Kidney capillary endothelial cell (primary cell): ENCODE data around the gene CHRD.

Source experiments
- DNase-seq: peaks from one replicate; pipeline ENCODE4 v3.0.0-alpha.2; 2018; ENCODE audit warnings: low spot score

CHRD gene

GRCh38 chr3:184382326-184383032 is 2.6 kb downstream of the CHRD start:
- DNase-seq = no peak

DNA sequence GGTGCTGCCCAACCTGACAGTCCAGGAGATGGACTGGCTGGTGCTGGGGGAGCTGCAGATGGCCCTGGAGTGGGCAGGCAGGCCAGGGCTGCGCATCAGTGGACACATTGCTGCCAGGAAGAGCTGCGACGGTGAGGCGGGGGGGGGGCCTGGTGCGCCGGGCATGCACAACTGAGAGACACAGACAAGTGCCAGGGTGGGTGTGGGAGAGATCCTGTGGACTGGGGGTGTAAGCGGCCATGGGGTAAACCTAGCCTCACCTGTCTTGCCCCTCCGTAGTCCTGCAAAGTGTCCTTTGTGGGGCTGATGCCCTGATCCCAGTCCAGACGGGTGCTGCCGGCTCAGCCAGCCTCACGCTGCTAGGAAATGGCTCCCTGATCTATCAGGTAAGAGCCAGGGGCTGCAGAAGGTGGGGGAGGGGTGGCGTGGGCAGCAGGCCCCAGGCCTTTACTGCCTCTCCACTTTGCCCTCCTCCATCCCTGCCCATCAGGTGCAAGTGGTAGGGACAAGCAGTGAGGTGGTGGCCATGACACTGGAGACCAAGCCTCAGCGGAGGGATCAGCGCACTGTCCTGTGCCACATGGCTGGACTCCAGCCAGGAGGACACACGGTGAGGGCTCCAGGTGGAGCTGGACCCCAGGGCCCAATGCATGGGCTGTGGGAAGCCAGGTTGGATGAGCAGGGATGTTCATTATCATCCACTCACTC is 3.3 kb downstream of the CHRD start:
- no peak for DNase-seq

DNA sequence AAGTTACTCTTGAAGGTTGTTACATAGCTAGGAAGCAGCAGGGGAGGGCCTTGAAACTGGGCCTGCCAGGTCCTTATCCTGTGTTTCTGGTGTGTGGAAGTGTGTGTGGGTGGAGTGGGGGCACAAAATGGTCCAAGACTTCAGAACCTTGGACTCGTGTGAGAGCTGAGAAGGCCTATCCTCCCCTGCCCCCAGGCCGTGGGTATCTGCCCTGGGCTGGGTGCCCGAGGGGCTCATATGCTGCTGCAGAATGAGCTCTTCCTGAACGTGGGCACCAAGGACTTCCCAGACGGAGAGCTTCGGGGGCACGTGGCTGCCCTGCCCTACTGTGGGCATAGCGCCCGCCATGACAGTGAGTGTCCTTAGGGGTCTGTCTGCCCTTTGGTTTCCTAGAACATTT is 4.5 kb downstream of the CHRD start:
- no peak for DNase-seq

- DNase-seq = no peak
These were observed 5.1 kb downstream of the CHRD start for GRCh38 chr3:184384856-184385422.

GRCh38 chr3:184386047-184386806 is 6.4 kb downstream of the CHRD start:
- DNase-seq = no peak

- no peak for DNase-seq
These were observed 7.4 kb downstream of the CHRD start for GRCh38 chr3:184387174-184387714.

DNA sequence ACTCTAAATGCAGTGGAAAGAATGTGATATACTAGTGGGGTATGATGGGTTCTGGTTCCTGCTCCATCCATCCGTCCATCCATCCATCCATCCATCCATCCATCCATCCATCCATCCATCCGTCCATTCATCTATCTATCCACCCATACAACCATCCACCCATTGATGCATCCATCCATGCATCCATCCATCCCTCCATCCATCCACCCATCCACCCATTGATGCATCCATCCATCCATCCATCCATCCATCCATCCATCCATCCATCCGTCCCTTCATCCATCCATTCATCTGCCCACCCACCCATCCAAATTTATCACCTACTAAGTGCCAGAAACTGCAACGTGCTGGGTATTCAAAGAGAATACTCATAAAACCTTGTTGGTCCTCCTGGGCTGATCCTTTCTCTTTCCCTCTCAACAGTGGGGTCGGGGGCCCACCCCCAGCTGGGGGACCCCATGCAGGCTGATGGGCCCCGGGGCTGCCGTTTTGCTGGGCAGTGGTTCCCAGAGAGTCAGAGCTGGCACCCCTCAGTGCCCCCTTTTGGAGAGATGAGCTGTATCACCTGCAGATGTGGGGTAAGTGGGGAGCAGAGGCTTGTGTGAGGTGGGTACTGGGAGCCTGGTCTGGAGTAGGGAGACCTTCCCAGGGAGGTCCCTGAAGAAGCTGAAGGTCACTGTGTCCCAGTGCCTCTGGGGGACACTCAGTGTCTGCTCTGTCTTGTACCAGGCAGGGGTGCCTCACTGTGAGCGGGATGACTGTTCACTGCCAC is 8.5 kb downstream of the CHRD start:
- no peak for DNase-seq

DNA sequence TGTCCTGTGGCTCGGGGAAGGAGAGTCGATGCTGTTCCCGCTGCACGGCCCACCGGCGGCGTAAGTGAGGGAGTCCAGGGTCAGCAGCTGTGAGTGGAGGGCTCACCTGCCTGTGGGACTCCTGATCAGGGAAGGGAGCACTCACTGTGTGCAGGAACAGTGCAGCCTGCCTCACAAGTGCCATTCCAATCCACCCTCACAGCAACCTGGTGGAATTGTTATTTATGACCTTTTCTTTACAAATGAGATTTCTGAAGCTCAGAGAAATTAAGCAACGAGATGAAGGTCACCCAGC is 9.0 kb downstream of the CHRD start:
- DNase-seq = no peak

GRCh38 chr3:184389384-184389783 is 9.5 kb downstream of the CHRD start:
- no peak for DNase-seq

DNA sequence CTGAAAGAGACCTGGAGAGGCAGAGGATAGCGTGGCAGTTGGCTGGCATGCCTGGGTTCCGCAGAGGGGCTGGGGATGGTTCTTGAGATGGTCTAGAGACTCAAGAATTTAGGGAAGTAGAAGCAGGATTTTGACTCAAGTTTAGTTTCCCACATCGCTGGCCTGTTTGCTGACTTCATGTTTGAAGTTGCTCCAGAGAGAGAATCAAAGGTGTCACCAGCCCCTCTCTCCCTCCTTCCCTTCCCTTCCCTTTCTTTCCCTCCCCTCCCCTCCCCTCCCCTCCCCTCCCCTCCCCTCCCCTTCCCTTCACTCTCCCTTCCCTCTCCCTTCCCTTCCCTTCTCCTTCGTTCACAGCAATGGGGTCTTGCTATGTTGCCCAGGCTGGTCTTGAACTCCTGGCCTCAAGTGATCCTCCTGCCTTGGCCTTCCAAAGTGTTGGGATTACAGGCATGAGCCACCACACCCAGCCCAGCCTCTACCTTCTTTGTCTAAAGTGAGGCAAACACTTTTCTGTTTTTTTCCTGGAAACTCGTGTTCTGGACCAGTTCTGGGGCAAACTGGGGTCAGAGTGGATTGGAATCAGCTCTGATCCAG is 10.2 kb downstream of the CHRD start:
- DNase-seq = no peak

DNA sequence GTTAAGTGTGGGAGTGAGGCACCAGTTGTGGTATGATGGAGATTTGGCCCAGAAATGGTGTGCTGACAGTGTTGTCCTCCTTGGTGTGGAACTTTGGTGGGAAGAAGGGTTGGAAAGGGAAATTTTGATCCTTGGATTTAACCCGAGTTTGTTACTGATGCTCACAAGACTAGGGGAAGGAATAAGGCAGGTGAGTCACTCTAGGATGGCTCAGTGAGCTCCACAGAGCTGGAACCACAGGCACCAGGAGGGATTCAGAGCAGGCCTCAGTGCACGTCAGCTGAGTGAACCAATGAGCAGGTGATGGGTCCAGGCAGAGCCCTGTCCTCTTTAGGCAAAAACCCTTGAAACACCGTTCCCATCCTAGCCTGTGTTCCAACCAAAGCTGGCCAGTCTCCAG is 11.4 kb downstream of the CHRD start:
- no peak for DNase-seq

DNA sequence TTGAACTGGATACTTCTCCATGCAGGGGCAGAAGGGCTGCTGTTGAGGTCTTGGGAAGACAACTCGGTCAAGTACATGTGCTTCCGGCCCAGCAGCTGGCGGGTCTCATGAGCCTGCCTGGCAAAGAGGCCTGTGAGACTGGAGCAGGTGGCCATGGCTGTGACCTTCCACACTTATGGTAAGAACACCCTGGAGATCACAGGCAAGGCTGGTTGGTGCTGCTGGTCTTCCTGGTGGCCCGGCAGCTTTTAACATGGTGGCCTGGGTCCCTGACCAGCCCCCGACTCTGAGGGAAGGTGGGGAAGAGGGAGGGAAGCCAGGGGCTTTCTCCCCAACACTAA is 15.4 kb downstream of the CHRD start:
- DNase-seq = no peak

DNA sequence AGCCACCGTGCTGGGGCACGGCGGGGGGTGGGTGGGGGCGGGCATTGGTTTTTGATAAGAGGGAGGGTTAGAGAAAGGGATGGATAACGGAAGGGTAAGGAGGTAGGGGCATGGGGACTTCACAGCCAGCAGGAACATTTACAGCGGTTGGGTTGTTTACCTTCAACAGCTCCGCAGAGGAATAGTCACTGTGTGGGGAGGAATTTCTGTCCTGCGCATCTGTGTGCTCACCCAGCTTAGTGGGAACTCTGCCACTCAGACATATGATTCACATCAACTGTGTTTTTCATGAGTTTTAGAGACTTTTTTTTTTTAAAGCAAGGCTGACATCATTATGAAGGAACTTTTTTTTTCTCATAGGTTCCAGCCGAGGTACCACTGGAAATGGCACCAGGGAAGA is 19.6 kb downstream of the CHRD start:
- no peak for DNase-seq

GRCh38 chr3:184405075-184406030 is 25.5 kb downstream of the CHRD start:
- DNase-seq = no peak

- no peak for DNase-seq
These were observed 29.6 kb downstream of the CHRD start for GRCh38 chr3:184409331-184409926.

DNA sequence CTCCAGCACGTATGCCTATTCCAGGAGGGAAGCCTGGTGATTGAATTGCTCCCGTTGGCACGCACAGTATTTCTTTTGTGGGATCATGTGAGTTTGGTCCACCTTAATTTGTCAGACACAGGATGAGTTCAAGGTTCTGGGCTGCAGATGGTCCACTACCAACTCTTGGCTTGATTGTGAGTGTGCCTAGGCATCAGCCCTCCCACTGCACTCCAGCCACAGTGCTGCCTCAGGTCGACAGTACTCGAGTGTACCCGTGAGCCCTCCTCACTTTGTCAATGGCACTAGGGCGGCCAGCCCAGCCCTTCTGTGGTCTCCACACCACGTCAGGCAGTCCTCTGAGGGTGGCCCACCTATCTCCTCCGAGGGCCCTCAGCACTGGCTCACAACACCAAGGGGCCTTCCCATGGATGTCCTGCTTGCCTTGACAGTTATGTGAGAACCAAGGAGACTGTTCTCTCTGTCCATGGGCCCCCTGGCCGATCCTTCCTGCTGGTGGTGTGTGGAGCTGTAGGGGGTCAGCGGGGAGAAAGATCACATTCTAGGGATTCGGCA is 30.2 kb downstream of the CHRD start:
- no peak for DNase-seq

DNA sequence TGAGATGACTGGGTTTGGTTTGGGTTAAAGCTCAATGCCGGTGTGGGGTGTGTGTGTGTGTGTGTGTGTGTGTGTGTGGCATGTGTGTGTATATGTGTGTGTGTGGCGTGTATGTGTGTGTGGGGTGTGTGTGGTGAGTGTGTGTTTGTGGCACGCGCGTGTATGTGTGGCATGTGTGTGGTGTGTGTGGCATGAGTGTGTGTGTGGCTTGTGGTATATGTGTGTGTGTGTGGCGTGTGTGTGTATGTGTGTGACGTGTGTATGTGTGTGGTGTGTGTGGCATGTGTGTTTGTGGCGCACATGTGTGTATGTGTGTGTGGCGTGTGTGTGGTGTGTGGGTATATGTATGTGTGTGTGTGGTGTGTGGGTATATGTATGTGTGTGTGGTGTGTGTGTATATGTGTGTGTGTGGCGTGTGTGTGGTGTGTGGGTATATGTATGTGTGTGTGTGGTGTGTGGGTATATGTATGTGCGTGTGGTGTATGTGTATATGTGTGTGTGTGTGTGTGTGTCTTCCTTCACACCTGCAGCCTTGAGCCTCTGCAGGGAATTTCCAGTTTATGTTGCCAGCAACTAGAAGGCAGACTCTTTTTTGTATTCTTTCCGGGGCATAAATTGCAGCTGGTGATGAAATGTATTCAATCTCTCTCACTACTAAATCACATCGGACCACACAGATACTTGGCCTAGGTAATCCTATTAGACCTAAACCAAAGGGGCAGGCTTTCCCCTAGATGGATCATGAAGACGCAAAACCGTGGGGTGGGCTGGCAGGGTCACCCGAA is 34.8 kb downstream of the CHRD start:
- DNase-seq = no peak

- no peak for DNase-seq
These were observed 35.3 kb downstream of the CHRD start for GRCh38 chr3:184415203-184415490.
